ENCODE data around the gene PIK3C2B.

Gene PIK3C2B

DNA sequence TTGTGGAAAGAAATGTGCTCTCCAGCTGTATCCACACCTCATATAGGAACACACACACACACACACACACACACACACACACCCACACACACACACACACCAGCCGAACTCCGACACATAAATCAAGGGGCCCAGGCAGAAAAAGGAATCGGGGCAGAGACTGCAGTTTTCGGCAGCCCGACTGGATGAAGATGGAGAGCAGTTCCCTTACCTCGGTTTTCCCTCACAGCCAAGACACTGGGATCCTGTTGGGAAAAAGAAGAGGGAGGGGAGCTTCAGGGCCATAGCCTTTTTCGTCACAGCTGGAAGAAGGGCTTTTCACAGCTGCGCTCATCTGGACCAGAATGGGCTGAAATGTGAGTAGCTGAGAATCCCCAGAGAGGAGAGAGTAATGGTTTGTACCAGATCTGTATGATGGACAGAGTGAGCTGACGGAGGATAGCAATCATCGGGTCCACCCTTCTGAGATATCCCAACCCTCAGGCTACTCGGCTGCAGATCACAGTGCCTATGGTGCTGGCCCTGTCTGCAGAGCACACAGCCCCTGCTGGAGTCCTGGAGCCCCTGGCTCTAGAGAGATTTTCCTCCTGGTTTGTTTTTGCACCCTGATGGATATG lies 37.7 kb downstream of the PIK3C2B start:
- H3K4me1 Mint-ChIP-seq, result peaks cover 68% of the 10 kb centered on the region
- TF ChIP-seq CTCF (IDR thresholded peaks at IDR 0.05), result no peak
- DNase-seq, result peak; percentile 32
- peak overlapping the region; percentile 61 for H3K4me3 Mint-ChIP-seq
- peak overlapping the region; percentile 98 for H3K27ac Mint-ChIP-seq
- no peaks in the 10 kb centered on the region for H3K9me3 Mint-ChIP-seq
- peaks cover 56% of the 10 kb centered on the region for H3K36me3 Mint-ChIP-seq (ENCODE audit: low read depth)
- no peaks in the 10 kb centered on the region for H3K27me3 Mint-ChIP-seq (ENCODE audit: low read depth, poor library complexity)

DNA sequence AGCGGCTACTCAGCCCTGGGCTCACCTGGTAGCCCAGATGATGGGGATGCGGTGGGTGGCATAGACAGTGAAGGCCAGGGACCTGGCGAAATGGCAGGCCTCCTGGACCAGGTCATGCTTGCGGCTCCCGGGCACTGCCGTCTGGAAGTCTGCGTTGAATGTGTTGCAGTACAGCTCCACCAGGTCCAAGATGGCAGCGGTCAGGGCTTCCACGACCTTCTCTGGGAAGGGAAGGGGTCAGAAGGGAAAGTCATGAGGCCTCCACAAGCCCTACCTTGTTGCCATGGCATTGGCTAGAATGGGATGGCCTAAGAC lies 38.8 kb downstream of the PIK3C2B start:
- H3K27ac Mint-ChIP-seq, result no peak overlapping the region
- peaks cover 51% of the 10 kb centered on the region for H3K36me3 Mint-ChIP-seq (ENCODE audit: low read depth)

GRCh38 chr1:204455063-204455830 lies 39.4 kb downstream of the PIK3C2B start:
- H3K4me3 Mint-ChIP-seq, result no peak overlapping the region

More for the DNA sequence above, 38.8 kb downstream of the PIK3C2B start:
- DNase-seq, result no peak
- Mint-ChIP-seq H3K27me3 (ENCODE audit: low read depth, poor library complexity) (no peaks in the 10 kb centered on the region), H3K9me3 (no peaks in the 10 kb centered on the region), H3K4me3 (no peak overlapping the region), H3K4me1 (peaks cover 70% of the 10 kb centered on the region)
- TF ChIP-seq CTCF (IDR thresholded peaks at IDR 0.05), result no peak

GRCh38 chr1:204454476-204454875 lies 40.1 kb downstream of the PIK3C2B start:
- H3K9me3 Mint-ChIP-seq, result no peaks in the 10 kb centered on the region
- no peak for TF ChIP-seq CTCF (IDR thresholded peaks at IDR 0.05)
- no peaks in the 10 kb centered on the region for H3K27me3 Mint-ChIP-seq (ENCODE audit: low read depth, poor library complexity)
- H3K4me1 Mint-ChIP-seq, result peaks cover 70% of the 10 kb centered on the region
- H3K4me3 Mint-ChIP-seq, result no peak overlapping the region
- no peak overlapping the region for H3K27ac Mint-ChIP-seq
- peaks cover 49% of the 10 kb centered on the region for H3K36me3 Mint-ChIP-seq (ENCODE audit: low read depth)
- no peak for DNase-seq

More at GRCh38 chr1:204455063-204455830, 39.4 kb downstream of the PIK3C2B start:
- Mint-ChIP-seq H3K36me3 (ENCODE audit: low read depth) (peaks cover 49% of the 10 kb centered on the region), H3K9me3 (no peaks in the 10 kb centered on the region), H3K27me3 (ENCODE audit: low read depth, poor library complexity) (no peaks in the 10 kb centered on the region), H3K4me1 (peaks cover 69% of the 10 kb centered on the region), H3K27ac (peak overlapping the region; percentile 85)
- no peak for DNase-seq
- no peak for TF ChIP-seq CTCF (IDR thresholded peaks at IDR 0.05)

- H3K9me3 Mint-ChIP-seq, result no peaks in the 10 kb centered on the region
- H3K4me3 Mint-ChIP-seq, result no peak overlapping the region
- DNase-seq, result no peak
- peaks cover 70% of the 10 kb centered on the region for H3K4me1 Mint-ChIP-seq
- H3K27me3 Mint-ChIP-seq (ENCODE audit: low read depth, poor library complexity), result no peaks in the 10 kb centered on the region
- no peak for TF ChIP-seq CTCF (IDR thresholded peaks at IDR 0.05)
- H3K36me3 Mint-ChIP-seq (ENCODE audit: low read depth), result peaks cover 50% of the 10 kb centered on the region
- no peak overlapping the region for H3K27ac Mint-ChIP-seq
Measured at GRCh38 chr1:204453141-204453772, 41.3 kb downstream of the PIK3C2B start.
